H1 (cell line): ENCODE results near the gene SLC13A3. TPM values are rescaled to one million over a fixed set of nuclear protein-coding genes. Genes with fewer than 3 reads are reported as not detected.

Source experiments
- ASH2L ChIP-seq: fragments of 200-600, 300-600 bp; sonication (generic); IDR thresholded peaks from one replicate; pipeline ENCODE4 v1.7.1; 2017; ENCODE audit warnings: low read length
- KDM1A ChIP-seq: fragments of 200-600, 300-600 bp; sonication (generic); IDR thresholded peaks from 2 replicates; pipeline ENCODE4 v1.7.1; 2016; ENCODE audit warnings: mild to moderate bottlenecking, low read length, borderline replicate concordance
- KDM4A ChIP-seq: IDR thresholded peaks from one replicate; pipeline ENCODE4 v1.7.1; 2012; ENCODE audit warnings: low read depth, mild to moderate bottlenecking, moderate library complexity, low read length, inconsistent platforms; ENCODE audit not compliant: severe bottlenecking
- SAP30 ChIP-seq: fragments of 300-600 bp; sonication (generic); IDR thresholded peaks from 2 replicates; pipeline ENCODE4 v1.7.1; 2012; ENCODE audit warnings: low read length, moderate library complexity, mild to moderate bottlenecking, inconsistent platforms; ENCODE audit not compliant: insufficient read depth, insufficient replicate concordance
- TCF12 ChIP-seq: IDR thresholded peaks from 2 replicates; pipeline ENCODE4 v1.6.1; 2011; ENCODE audit warnings: low read depth, mild to moderate bottlenecking, low read length
- polyA plus RNA-seq, 7 experiments: library from polyadenylated mRNA; depleted of rRNA in 3 of 7; stranded (reverse) in 5 of 7; unstranded in 2 of 7; fragments of >200 nt in 5 of 7; fragments of 200-250 nt in 2 of 7; gene quantifications; 1 replicate in 5 of 7; 2 replicates in 1 of 7; 4 replicates in 1 of 7; pipeline versions ENCODE4 v1.2.1 to v1.2.3, GENCODE V29; 2011 to 2013; ENCODE audit warnings: missing spikeins in 2 of 7, mixed read lengths in 2 of 7
- total RNA-seq: library from RNA; stranded (reverse); fragmentation: NEBNext Ultra II Directional; extraction: Animal tissue kit (Norgen Biotek cat#: 25700); gene quantifications from 2 replicates; pipeline ENCODE4 v1.2.1, GENCODE V29; 2021

The SLC13A3 gene
- total and polyA plus RNA-seq, 2 of the 8 experiments (the other 6 are each of a cell fraction or from before 2014, with no cell fraction given): 9.4 to 12.6 TPM

DNA sequence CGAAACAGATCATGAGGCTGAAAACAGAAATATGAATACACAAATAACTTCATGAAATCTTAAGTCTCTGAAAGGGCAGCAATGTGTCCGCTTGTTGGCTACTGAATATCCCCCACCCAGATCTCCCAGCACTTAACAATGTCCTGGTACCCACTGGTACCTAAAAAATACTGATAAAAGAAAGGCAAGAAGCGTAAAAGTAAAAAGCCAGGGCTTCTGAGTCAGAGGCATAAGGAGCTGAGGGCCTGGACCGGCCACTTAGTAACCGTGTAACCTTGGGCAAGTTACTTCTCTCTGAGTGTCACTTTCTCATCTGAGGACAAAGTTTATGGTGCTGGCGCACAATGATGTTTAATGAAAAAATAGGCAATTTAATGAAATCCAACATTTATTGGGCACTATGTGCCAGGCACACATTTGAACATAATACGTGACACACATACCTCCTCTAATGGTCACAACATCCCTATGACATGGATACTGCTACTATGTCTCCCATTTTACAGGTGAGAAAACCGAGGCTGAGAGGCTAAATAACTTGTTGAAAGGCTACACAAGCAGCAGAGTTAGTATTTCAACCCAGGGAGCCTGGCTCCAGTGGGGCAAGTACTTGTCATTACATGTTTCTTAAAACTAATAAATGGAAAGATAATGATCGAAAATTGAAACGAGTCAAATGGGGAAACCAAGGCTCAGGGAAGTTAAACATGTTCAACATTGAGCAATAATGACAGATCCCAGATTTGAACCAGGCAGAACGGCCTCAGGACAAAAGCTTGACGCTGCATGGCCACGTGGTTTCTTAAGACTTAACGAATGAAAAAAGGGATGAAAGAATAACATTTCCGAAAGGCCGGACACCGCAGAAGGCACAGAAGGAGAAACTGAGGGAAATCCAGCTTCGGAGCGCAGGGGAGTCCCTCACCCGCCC lies 37.2 kb upstream of the SLC13A3 start (continued):
- TF ChIP-seq SAP30 (peak; percentile 31), ASH2L (no peak), KDM4A (no peak), TCF12 (no peak), KDM1A (peak; percentile 96)
- TF ChIP-seq, all 59 proteins: peak for 5
